GM21737 (cell line): ENCODE measurements around the gene GAS7.

Experiments used
- ATAC-seq: cut with Tn5 transposase; IDR thresholded peaks from one replicate; pipeline ENCODE4 v1.9.1; 2021; ENCODE audit warnings: mild to moderate bottlenecking, moderate library complexity; ENCODE audit not compliant: unreplicated experiment

GAS7 gene

GRCh38 chr17:10053782-10054540, 144.4 kb downstream of the GAS7 start:
- ATAC-seq = no peak

- peak; percentile 44 for ATAC-seq
Observed at GRCh38 chr17:10052106-10052813, 146.1 kb downstream of the GAS7 start.

- no peak for ATAC-seq
Observed at GRCh38 chr17:10051112-10051511, 147.3 kb downstream of the GAS7 start.

- ATAC-seq = peak; percentile 33
Observed at GRCh38 chr17:10050597-10051101, 147.8 kb downstream of the GAS7 start.

- no peak for ATAC-seq
Observed at GRCh38 chr17:10048629-10049350, 149.6 kb downstream of the GAS7 start.

GRCh38 chr17:10046786-10047785, 151.3 kb downstream of the GAS7 start:
- peak; percentile 42 for ATAC-seq

- ATAC-seq = no peak
Observed at GRCh38 chr17:10045871-10046658, 152.3 kb downstream of the GAS7 start.

GRCh38 chr17:10042589-10043244, 155.7 kb downstream of the GAS7 start:
- no peak for ATAC-seq

GRCh38 chr17:10041916-10042588, 156.4 kb downstream of the GAS7 start:
- no peak for ATAC-seq

GRCh38 chr17:10041287-10041612, 157.2 kb downstream of the GAS7 start:
- ATAC-seq = no peak

GRCh38 chr17:10036511-10037061, 161.8 kb downstream of the GAS7 start:
- ATAC-seq = no peak

- no peak for ATAC-seq
Observed at GRCh38 chr17:10035885-10036284, 162.5 kb downstream of the GAS7 start.

GRCh38 chr17:10034719-10035475, 163.5 kb downstream of the GAS7 start:
- ATAC-seq = no peak

GRCh38 chr17:10033959-10034358, 164.4 kb downstream of the GAS7 start:
- no peak for ATAC-seq

GRCh38 chr17:10033449-10033848, 165.0 kb downstream of the GAS7 start:
- no peak for ATAC-seq

- ATAC-seq = no peak
Observed at GRCh38 chr17:10032118-10032852, 166.1 kb downstream of the GAS7 start.

GRCh38 chr17:10031606-10032005, 166.8 kb downstream of the GAS7 start:
- ATAC-seq = no peak
